Smooth muscle cell of the brain vasculature (primary cell): ENCODE results near the gene ITGA1.
"Not testable (repeated sequence)": the region's sequence is repeated elsewhere in the genome, so short reads cannot be mapped to it uniquely, and the experiment has no call there.

Experiments used
- DNase-seq: peaks from one replicate; pipeline ENCODE4 v3.0.0-alpha.2; 2012; ENCODE audit warnings: low read depth, low spot score

The ITGA1 gene

GRCh38 chr5:52952483-52952882 lies 164.8 kb downstream of the ITGA1 start:
- no peak for DNase-seq

DNA sequence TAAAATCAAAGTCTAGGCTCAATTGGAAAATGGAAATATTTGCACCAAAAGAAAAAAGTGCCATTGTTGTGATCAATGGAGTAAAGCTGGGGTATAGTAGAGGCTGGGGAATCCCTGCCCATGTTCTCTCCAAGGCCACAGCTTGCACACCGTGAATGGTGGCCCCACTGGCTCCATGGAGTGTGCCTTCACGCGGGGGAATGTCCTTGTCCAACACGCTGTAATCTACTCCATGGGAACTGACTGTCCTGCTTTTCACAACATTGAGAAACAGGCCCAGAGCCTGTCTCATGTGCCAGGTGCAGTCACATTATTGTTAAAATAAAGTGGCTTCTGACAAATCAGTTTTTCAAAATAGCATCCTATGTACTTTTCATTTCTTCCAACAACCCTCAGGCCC lies 168.3 kb downstream of the ITGA1 start:
- no peak for DNase-seq

DNA sequence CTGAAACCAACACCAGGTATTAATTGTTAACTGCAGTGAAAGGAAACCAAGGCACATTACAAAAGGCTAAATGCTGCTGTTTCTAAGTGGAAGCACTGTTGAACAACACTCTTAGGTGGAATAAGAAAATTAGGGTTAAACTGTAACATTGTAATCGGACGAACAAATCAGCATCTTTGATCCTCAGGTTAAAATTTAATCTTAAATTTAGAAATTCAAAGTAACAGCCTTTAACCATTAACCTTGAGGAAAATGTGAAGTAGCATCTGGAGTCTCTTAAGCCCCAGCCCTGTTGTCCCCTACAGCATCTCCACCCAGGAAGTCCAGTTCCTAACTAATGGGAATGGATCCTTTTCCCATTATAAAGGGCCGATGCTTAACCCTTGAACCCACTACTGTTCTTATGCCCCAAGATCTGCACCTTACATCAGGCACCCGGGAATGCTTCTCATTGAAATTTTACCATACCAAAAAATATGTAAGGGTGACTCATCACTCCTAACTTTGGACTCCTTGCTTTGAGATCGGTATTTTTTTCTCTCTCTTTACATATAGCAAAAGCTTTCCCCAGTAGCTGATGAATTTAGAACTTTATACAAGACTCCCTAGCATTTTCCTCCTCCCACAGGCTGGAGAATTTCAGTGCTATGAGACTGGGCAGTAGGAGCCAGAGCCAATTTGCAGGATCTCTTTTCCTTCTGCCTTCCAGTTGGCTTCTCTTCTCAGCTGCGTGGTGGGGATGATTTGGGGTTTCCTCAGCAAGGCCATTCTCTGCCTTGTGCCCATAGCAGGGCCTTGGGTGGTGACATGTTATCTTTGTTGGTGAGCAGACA lies 169.4 kb downstream of the ITGA1 start:
- DNase-seq = no peak

GRCh38 chr5:52961274-52961681 lies 173.6 kb downstream of the ITGA1 start:
- no peak for DNase-seq

DNA sequence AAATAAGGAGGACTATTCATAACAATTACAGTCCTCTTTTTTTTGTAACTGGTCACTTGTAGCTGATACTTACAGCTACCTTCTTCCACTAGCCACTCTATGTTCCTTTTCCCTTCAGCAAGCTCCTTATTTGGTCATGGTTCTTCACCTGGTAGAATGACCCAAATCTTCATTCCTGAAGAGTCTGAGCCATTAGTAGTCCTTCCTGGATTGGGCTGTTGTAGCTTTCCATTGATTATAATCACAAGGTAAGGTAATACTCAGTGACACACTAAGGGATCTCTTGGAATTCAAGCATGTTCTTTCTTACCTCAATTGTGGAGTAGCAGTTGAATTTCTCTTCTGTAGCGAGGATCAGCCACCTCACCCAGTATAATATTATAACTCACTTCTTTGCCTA lies 175.9 kb downstream of the ITGA1 start:
- DNase-seq = no peak

- DNase-seq = no peak
These were observed 176.4 kb downstream of the ITGA1 start for GRCh38 chr5:52964138-52964537.

GRCh38 chr5:52976157-52976556 lies 188.4 kb downstream of the ITGA1 start:
- not testable (repeated sequence) for DNase-seq

DNA sequence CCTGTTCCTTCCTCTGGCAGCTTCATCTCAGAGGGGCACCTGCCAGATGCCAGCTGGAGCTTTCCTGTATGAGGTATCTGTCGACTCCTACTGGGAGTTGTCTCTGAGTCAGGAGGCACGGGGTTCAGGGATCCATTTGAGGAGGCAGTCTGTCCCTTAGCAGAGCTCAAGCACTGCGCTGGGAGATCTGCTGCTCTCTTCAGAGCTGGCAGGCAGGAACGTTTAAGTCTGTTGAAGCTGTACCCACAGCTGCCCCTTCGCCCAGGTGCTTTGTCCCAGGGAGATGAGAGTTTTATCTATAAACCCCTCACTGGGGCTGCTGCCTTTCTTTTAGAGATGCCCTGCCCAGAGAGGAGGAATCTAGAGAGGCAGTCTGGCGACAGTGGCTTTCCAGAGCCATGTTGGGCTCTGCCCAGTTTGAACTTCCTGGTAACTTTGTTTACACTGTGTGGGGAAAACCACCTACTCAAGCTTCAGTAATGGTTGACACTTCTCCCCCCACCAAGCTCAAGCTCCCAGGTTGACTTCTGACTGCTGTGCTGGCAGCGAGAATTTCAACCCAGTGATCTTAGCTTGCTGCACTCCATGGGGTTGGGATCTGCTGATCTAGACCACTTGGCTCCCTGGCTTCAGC lies 189.7 kb downstream of the ITGA1 start:
- DNase-seq = no peak

GRCh38 chr5:52981507-52981906 lies 193.8 kb downstream of the ITGA1 start:
- no peak for DNase-seq

- DNase-seq = no peak
These were observed 196.3 kb downstream of the ITGA1 start for GRCh38 chr5:52983731-52984636.

DNA sequence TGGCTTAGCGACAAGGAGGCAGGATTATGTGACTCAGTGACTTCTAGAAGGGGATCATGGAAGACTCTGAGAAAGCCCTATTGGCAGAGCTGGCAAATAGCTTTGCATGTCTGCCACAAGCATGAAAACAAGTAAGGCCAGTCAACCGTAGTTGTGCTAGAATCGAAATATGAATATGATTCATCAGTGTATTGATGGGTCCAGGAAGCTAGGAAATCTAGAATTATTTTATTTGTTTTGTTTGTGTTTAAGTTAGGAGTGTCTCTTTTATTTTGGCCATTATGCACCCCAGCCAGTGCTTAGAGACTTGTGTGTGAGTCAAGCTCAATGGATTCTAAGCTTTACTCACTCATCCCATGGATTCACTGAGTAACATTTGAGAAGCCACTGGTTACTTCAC lies 197.6 kb downstream of the ITGA1 start:
- no peak for DNase-seq

- DNase-seq = no peak
These were observed 200.1 kb downstream of the ITGA1 start for GRCh38 chr5:52987711-52988331.

GRCh38 chr5:52988335-52989024 lies 200.8 kb downstream of the ITGA1 start:
- no peak for DNase-seq

GRCh38 chr5:52989025-52989780 lies 201.5 kb downstream of the ITGA1 start, which contains the start of gene ITGA2:
TSS of gene ITGA2 (plus strand) at chr5:52989352. CDS start at chr5:52989469, 117 bp downstream.
- no peak for DNase-seq

- no peak for DNase-seq
These were observed 202.2 kb downstream of the ITGA1 start for GRCh38 chr5:52989781-52990527.

- no peak for DNase-seq
These were observed 202.8 kb downstream of the ITGA1 start for GRCh38 chr5:52990528-52990925.

- DNase-seq = no peak
These were observed 205.7 kb downstream of the ITGA1 start for GRCh38 chr5:52993367-52993766.

- DNase-seq = no peak
These were observed 206.6 kb downstream of the ITGA1 start for GRCh38 chr5:52994266-52994665.

- no peak for DNase-seq
These were observed 207.4 kb downstream of the ITGA1 start for GRCh38 chr5:52995095-52995494.

- no peak for DNase-seq
These were observed 208.2 kb downstream of the ITGA1 start for GRCh38 chr5:52995914-52996313.
